HG02759 (cell line): Measurements from ENCODE around the gene GGA1.
A peak's percentile ranks its signal among the peaks of the same experiment; 100 is the strongest.
"Not testable (repeated sequence)": the region's sequence is repeated elsewhere in the genome, so short reads cannot be mapped to it uniquely, and the experiment has no call there.

ENCODE experiments used
- ATAC-seq: cut with Tn5 transposase; IDR thresholded peaks from one replicate; pipeline ENCODE4 v1.9.1; 2021; ENCODE audit warnings: mild to moderate bottlenecking, moderate library complexity; ENCODE audit not compliant: unreplicated experiment

GGA1 gene

GRCh38 chr22:37607010-37607934 is 1.4 kb upstream of the GGA1 start:
- no peak for ATAC-seq

- ATAC-seq = peak; percentile 1
Observed at GRCh38 chr22:37607935-37608476, 628 bp upstream of the GGA1 start.

GRCh38 chr22:37609240-37610152 is 862 bp downstream of the GGA1 start:
- ATAC-seq = no peak

- ATAC-seq = not testable (repeated sequence)
Observed at GRCh38 chr22:37610153-37610475, 1.5 kb downstream of the GGA1 start.

GRCh38 chr22:37610480-37611129 is 2.0 kb downstream of the GGA1 start:
- no peak for ATAC-seq

- no peak for ATAC-seq
Observed at GRCh38 chr22:37611207-37611606, 2.6 kb downstream of the GGA1 start.

GRCh38 chr22:37616201-37617083 is 7.8 kb downstream of the GGA1 start:
- ATAC-seq = no peak

- ATAC-seq = no peak
Observed at GRCh38 chr22:37617431-37617830, 8.8 kb downstream of the GGA1 start.

- ATAC-seq = no peak
Observed at GRCh38 chr22:37618072-37618656, 9.5 kb downstream of the GGA1 start.

GRCh38 chr22:37618674-37619073 is 10.0 kb downstream of the GGA1 start:
- no peak for ATAC-seq

- no peak for ATAC-seq
Observed at GRCh38 chr22:37619991-37620390, 11.4 kb downstream of the GGA1 start.

- no peak for ATAC-seq
Observed at GRCh38 chr22:37621352-37621860, 12.8 kb downstream of the GGA1 start.

- ATAC-seq = peak; percentile 45
Observed at GRCh38 chr22:37623075-37624016, 14.7 kb downstream of the GGA1 start.

- ATAC-seq = no peak
Observed at GRCh38 chr22:37624017-37624365, 15.4 kb downstream of the GGA1 start.

GRCh38 chr22:37624876-37625275 is 16.2 kb downstream of the GGA1 start:
- no peak for ATAC-seq

GRCh38 chr22:37625737-37626136 is 17.1 kb downstream of the GGA1 start:
- no peak for ATAC-seq

- ATAC-seq = no peak
Observed at GRCh38 chr22:37626144-37626543, 17.5 kb downstream of the GGA1 start.

- no peak for ATAC-seq
Observed at GRCh38 chr22:37626556-37627075, 18.0 kb downstream of the GGA1 start.
